H1 (cell line): ENCODE measurements around the gene RFX3.

ENCODE experiments used
- BRCA1 ChIP-seq: IDR thresholded peaks from 2 replicates; pipeline ENCODE4 v1.6.1; 2012; ENCODE audit warnings: low read depth, low read length, improper control_type of control experiment
- CTCF ChIP-seq, 3 experiments: IDR thresholded peaks; 1 replicate in 2 of 3; 2 replicates in 1 of 3; pipeline versions ENCODE4 v1.5.1 to v1.6.1; 2011; ENCODE audit warnings: low read length in 3 of 3, mild to moderate bottlenecking in 3 of 3, inconsistent platforms in 2 of 3, low read depth in 1 of 3, moderate library complexity in 1 of 3; ENCODE audit not compliant: insufficient read depth in 1 of 3; ENCODE audit errors: control extremely low read depth in 1 of 3
- EP300 ChIP-seq, 2 experiments: IDR thresholded peaks; 1 replicate in 1 of 2; 2 replicates in 1 of 2; pipeline ENCODE4 v1.6.1; 2011 to 2012; ENCODE audit warnings: low read depth in 2 of 2, low read length in 2 of 2, mild to moderate bottlenecking in 2 of 2, borderline replicate concordance in 1 of 2, inconsistent platforms in 1 of 2, moderate library complexity in 1 of 2
- EZH2 ChIP-seq: fragments of 200-600 bp; sonication (generic); IDR thresholded peaks from 2 replicates; pipeline ENCODE4 v1.7.1; 2012; ENCODE audit warnings: low read depth, mild to moderate bottlenecking, moderate library complexity, low read length, inconsistent platforms; ENCODE audit not compliant: severe bottlenecking
- MAFK ChIP-seq: IDR thresholded peaks from 2 replicates; pipeline ENCODE4 v1.6.1; 2012; ENCODE audit warnings: low read depth, mild to moderate bottlenecking, improper control_type of control experiment, low read length
- POLR2A ChIP-seq, 2 experiments: IDR thresholded peaks; 1 replicate in 1 of 2; 2 replicates in 1 of 2; pipeline ENCODE4 v1.6.1; 2011; ENCODE audit warnings: low read depth in 2 of 2, low read length in 2 of 2, mild to moderate bottlenecking in 2 of 2; ENCODE audit errors: control extremely low read depth in 1 of 2
- POLR2AphosphoS5 ChIP-seq: IDR thresholded peaks from 2 replicates; pipeline ENCODE4 v1.6.1; 2011; ENCODE audit warnings: low read depth, low read length
- RXRA ChIP-seq: IDR thresholded peaks from 2 replicates; pipeline ENCODE4 v1.6.1; 2011; ENCODE audit warnings: low read depth, mild to moderate bottlenecking, low read length, moderate library complexity; ENCODE audit not compliant: insufficient read depth
- SIN3A ChIP-seq, 2 experiments: IDR thresholded peaks in 1 of 2; conservative IDR thresholded peaks in 1 of 2; 2 replicates each; pipeline ENCODE4 v1.6.1; 2011 to 2012; ENCODE audit warnings: low read length in 2 of 2, improper control_type of control experiment in 1 of 2, low read depth in 1 of 2, mild to moderate bottlenecking in 1 of 2
- SP1 ChIP-seq: IDR thresholded peaks from 2 replicates; pipeline ENCODE4 v1.6.1; 2011; ENCODE audit warnings: low read depth, low read length
- SRF ChIP-seq: IDR thresholded peaks from 2 replicates; pipeline ENCODE4 v1.6.1; 2011; ENCODE audit warnings: mild to moderate bottlenecking, low read depth, low read length, moderate library complexity
- TAF7 ChIP-seq: optimal IDR thresholded peaks from 2 replicates; pipeline ENCODE3; 2011; ENCODE audit warnings: low read depth, mild to moderate bottlenecking, inconsistent platforms, low read length, moderate library complexity, borderline replicate concordance
- YY1 ChIP-seq: IDR thresholded peaks from 2 replicates; pipeline ENCODE4 v1.6.1; 2011; ENCODE audit warnings: low read depth, mild to moderate bottlenecking, low read length
- ZNF274 ChIP-seq: IDR thresholded peaks from 2 replicates; pipeline ENCODE4 v1.7.0; 2012; ENCODE audit warnings: low read length, borderline replicate concordance; ENCODE audit errors: extremely low read depth

- TF ChIP-seq CTCF (IDR thresholded peaks at IDR 0.05; ENCODE audit: control extremely low read depth in 1 of 3, insufficient read depth in 1 of 3, low read depth in 1 of 3, low read length in 3 of 3) (no peak), EP300 (IDR thresholded peaks at IDR 0.05; ENCODE audit: borderline replicate concordance in 1 of 2, low read depth in 2 of 2, low read length in 2 of 2) (no peak), TAF7 (no peak), SRF (no peak), ZNF274 (no peak), MAFK (no peak), POLR2A (IDR thresholded peaks at IDR 0.05; ENCODE audit: control extremely low read depth in 1 of 2, low read depth in 2 of 2, low read length in 2 of 2) (no peak), EZH2 (no peak), SIN3A (conservative IDR thresholded peaks at IDR 0.05 in 1 of 2, IDR thresholded peaks at IDR 0.05 in 1 of 2; ENCODE audit: low read depth in 1 of 2, low read length in 2 of 2) (no peak), SP1 (no peak), POLR2AphosphoS5 (no peak), YY1 (no peak), RXRA (no peak), BRCA1 (no peak)
Observed at GRCh38 chr9:3323714-3324113, 202.1 kb downstream of the RFX3 start.
